Uterus (tissue), 4 donors: ENCODE data around the gene TTC19. TPM values are rescaled to one million over a fixed set of nuclear protein-coding genes. Genes with fewer than 3 reads are reported as not detected.

Source experiments
- DNase-seq, 2 donors: peaks; one replicate each; pipeline ENCODE4 v3.0.0-alpha.2; 2019 to 2020
- H3K27ac ChIP-seq, 2 donors: fragments of 200-600 bp; sonication (generic); 1 replicate in 1 of 2; 2 replicates in 1 of 2; pipeline ENCODE4 v1.5.1; 2016 to 2018
- H3K27me3 ChIP-seq, 2 donors: fragments of 200-600 bp; sonication (generic); one replicate each; pipeline ENCODE4 v1.5.1; 2018 to 2019; ENCODE audit warnings: control low read depth in 1 of 2
- H3K36me3 ChIP-seq, 2 donors: fragments of 200-600 bp; sonication (generic); one replicate each; pipeline ENCODE4 v1.5.1; 2019; ENCODE audit warnings: control low read depth in 1 of 2
- H3K4me1 ChIP-seq, 2 donors: fragments of 200-600 bp; sonication (generic); one replicate each; pipeline ENCODE4 v1.5.1; 2018 to 2019; ENCODE audit warnings: control low read depth in 1 of 2
- H3K4me3 ChIP-seq, 2 donors: fragments of 200-600 bp; sonication (generic); 1 replicate in 1 of 2; 2 replicates in 1 of 2; pipeline ENCODE4 v1.5.1; 2018 to 2019; ENCODE audit warnings: mild to moderate bottlenecking in 1 of 2
- H3K9me3 ChIP-seq, 2 donors: fragments of 200-600 bp; sonication (generic); one replicate each; pipeline ENCODE4 v1.5.1; 2019; ENCODE audit warnings: control low read depth in 1 of 2
- CTCF ChIP-seq, 4 experiments: fragments of 200-600 bp in 2 of 4; fragments of 450-650 bp in 2 of 4; sonication (generic) in 2 of 4; IDR thresholded peaks; one replicate each; pipeline ENCODE4 v1.5.1; 2016 to 2019; ENCODE audit warnings: antibody characterized with exemption in 4 of 4, mild to moderate bottlenecking in 2 of 4, moderate library complexity in 1 of 4
- POLR2A ChIP-seq, 2 donors: fragments of 450-650 bp; IDR thresholded peaks; one replicate each; pipeline ENCODE4 v1.6.1; 2016; ENCODE audit warnings: antibody characterized with exemption in 2 of 2, mild to moderate bottlenecking in 1 of 2, moderate library complexity in 1 of 2
- intact Hi-C: fragments of 100-400 bp; cut with DNase I; formaldehyde crosslinking; loops from one replicate; pipeline ENCODE4 v1.15.1; 2023; ENCODE audit warnings: low total_unique reads
- total RNA-seq, 4 donors: library from RNA; depleted of rRNA in 3 of 4; stranded (reverse); fragments of >200 nt in 3 of 4; gene quantifications; one replicate each; pipeline versions ENCODE4 v1.1.0 to v1.2.4, GENCODE V29; 2014 to 2023
- donor health status: DM: yes; HTN: yes; CAD: no.

TTC19 gene
- total RNA-seq, 4 donors from 2014 or later, result 38.4 to 71.2 (median 52.0) TPM

GRCh38 chr17:16001226-16001897 lies 1.7 kb downstream of the TTC19 start:
- no peak for DNase-seq
- Histone ChIP-seq H3K36me3 (no peaks in the 10 kb centered on the region), H3K9me3 (no peaks in the 10 kb centered on the region), H3K4me3 (no peak overlapping the region), H3K27me3 (no peaks in the 10 kb centered on the region), H3K27ac (no peak overlapping the region), H3K4me1 (peaks cover 0 to 9% of the 10 kb centered on the region in 2 donors)
- TF ChIP-seq POLR2A (IDR thresholded peaks at IDR 0.05), result no peak
- no peak for TF ChIP-seq CTCF (IDR thresholded peaks at IDR 0.05)
- intact Hi-C loops, result no loop called here

GRCh38 chr17:16002708-16003260 lies 3.2 kb downstream of the TTC19 start:
- no peaks in the 10 kb centered on the region for H3K27me3 ChIP-seq
- no peak overlapping the region for H3K4me3 ChIP-seq
- intact Hi-C loops, result no loop called here
- no peak for DNase-seq
- no peak for TF ChIP-seq CTCF (IDR thresholded peaks at IDR 0.05)
- TF ChIP-seq POLR2A (IDR thresholded peaks at IDR 0.05), result no peak
- peaks cover 0 to 9% of the 10 kb centered on the region in 2 donors for H3K4me1 ChIP-seq
- H3K27ac ChIP-seq, result no peak overlapping the region
- H3K36me3 ChIP-seq, result no peaks in the 10 kb centered on the region
- no peaks in the 10 kb centered on the region for H3K9me3 ChIP-seq

- H3K36me3 ChIP-seq, result no peaks in the 10 kb centered on the region
Measured at GRCh38 chr17:16003841-16004240, 4.2 kb downstream of the TTC19 start.

GRCh38 chr17:16005636-16006035 lies 6.0 kb downstream of the TTC19 start:
- intact Hi-C loops, result no loop called here
- Histone ChIP-seq H3K27ac (no peak overlapping the region), H3K36me3 (no peaks in the 10 kb centered on the region), H3K27me3 (no peaks in the 10 kb centered on the region), H3K9me3 (no peaks in the 10 kb centered on the region), H3K4me1 (peaks cover 0 to 9% of the 10 kb centered on the region in 2 donors), H3K4me3 (no peak overlapping the region)
- TF ChIP-seq CTCF (IDR thresholded peaks at IDR 0.05), result no peak
- no peak for TF ChIP-seq POLR2A (IDR thresholded peaks at IDR 0.05)
- DNase-seq, result no peak

More at GRCh38 chr17:16003841-16004240, 4.2 kb downstream of the TTC19 start:
- no peak for DNase-seq
- no peak overlapping the region for H3K4me3 ChIP-seq
- intact Hi-C loops, result no loop called here
- no peak for TF ChIP-seq CTCF (IDR thresholded peaks at IDR 0.05)
- no peak for TF ChIP-seq POLR2A (IDR thresholded peaks at IDR 0.05)
- H3K27ac ChIP-seq, result peak overlapping the region in 1 of 2 donors; percentile 53
- no peaks in the 10 kb centered on the region for H3K27me3 ChIP-seq
- H3K4me1 ChIP-seq, result peaks cover 0 to 9% of the 10 kb centered on the region in 2 donors
- no peaks in the 10 kb centered on the region for H3K9me3 ChIP-seq

GRCh38 chr17:16007439-16007838 lies 7.8 kb downstream of the TTC19 start:
- DNase-seq, result no peak
- no peak overlapping the region for H3K4me3 ChIP-seq
- H3K27ac ChIP-seq, result no peak overlapping the region
- H3K4me1 ChIP-seq, result no peaks in the 10 kb centered on the region
- intact Hi-C loops, result no loop called here
- no peaks in the 10 kb centered on the region for H3K9me3 ChIP-seq
- no peaks in the 10 kb centered on the region for H3K36me3 ChIP-seq
- TF ChIP-seq POLR2A (IDR thresholded peaks at IDR 0.05) (no peak), CTCF (IDR thresholded peaks at IDR 0.05) (no peak)
- no peaks in the 10 kb centered on the region for H3K27me3 ChIP-seq
